ENCODE measurements around the gene DGKD.

DNA sequence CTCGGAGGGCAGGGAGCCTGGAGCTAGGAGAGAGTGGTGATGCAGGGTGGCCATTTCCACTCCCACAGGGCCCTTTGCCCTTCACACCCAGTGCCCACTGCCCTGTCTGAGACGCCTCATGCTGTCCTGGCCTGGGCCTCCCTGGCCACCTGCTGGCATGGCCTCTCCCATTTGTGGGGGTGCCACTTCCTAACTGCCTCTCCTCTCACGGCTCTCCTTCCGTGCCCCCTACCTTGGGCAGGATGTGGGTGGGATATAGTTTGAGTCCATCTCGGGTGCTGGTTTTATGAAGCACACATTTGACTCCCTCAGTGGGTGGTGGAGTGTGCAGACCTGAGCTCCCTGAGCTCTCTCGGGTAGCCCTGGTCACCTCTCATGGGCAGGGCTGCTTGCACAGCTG, 46.0 kb downstream of the DGKD start:
- TF ChIP-seq EZH2 (IDR thresholded peaks at IDR 0.05; ENCODE audit: insufficient read depth, poor library complexity, severe bottlenecking) = no peak
- TF ChIP-seq EZH2phosphoT487 (IDR thresholded peaks at IDR 0.05; ENCODE audit: insufficient read depth, low read depth) = no peak

Measured in GM23248 (cell line).